H1 (cell line): Measurements from ENCODE around the gene PXDC1. TPM values are rescaled to one million over a fixed set of nuclear protein-coding genes. Genes with fewer than 3 reads are reported as not detected.

Experiments used
- CTCF ChIA-PET: fragments of 300-600 bp; sonication (Branson Sonifier 250); formaldehyde crosslinking; loops from one replicate; lab custom pipeline; 2021; ENCODE audit not compliant: partially characterized antibody; lab: Charles Lee
- POLR2A ChIA-PET: fragments of 300-600 bp; sonication (Branson Sonifier 250); formaldehyde crosslinking; loops from one replicate; lab custom pipeline; 2021; ENCODE audit warnings: inconsistent platforms; ENCODE audit not compliant: partially characterized antibody; lab: Charles Lee
- DNase-seq, 2 experiments: peaks; one replicate each; pipeline versions ENCODE4 v3.0.0 to v3.0.0-alpha.2; 2010 to 2022; ENCODE audit warnings: low spot score in 2 of 2, low read depth in 1 of 2, mixed read lengths in 1 of 2
- FAIRE-seq: peaks from 2 replicates; lab custom pipeline; 2011; peaks lifted over from hg19 to GRCh38; lab: Jason Lieb, UNC
- H2AFZ ChIP-seq: 2 replicates; pipeline ENCODE4 v1.8.1; 2012; ENCODE audit warnings: low read length, inconsistent platforms
- H2AK5ac ChIP-seq: 2 replicates; pipeline ENCODE4 v1.6.1; 2013; ENCODE audit warnings: low read depth, low read length
- H2BK120ac ChIP-seq: replicated peaks from 2 replicates; pipeline ENCODE3; 2013; ENCODE audit warnings: low read depth, low read length, inconsistent platforms
- H2BK12ac ChIP-seq: 2 replicates; pipeline ENCODE4 v1.6.1; 2013; ENCODE audit warnings: low read depth, low read length
- H2BK15ac ChIP-seq: 2 replicates; pipeline ENCODE4 v1.6.1; 2013; ENCODE audit warnings: low read length
- H2BK20ac ChIP-seq: 2 replicates; pipeline ENCODE4 v1.6.1; 2013; ENCODE audit warnings: low read length
- H2BK5ac ChIP-seq: 2 replicates; pipeline ENCODE4 v1.6.1; 2013; ENCODE audit warnings: low read depth, low read length
- H3K14ac ChIP-seq: 2 replicates; pipeline ENCODE4 v1.6.1; 2013; ENCODE audit warnings: inconsistent platforms; ENCODE audit not compliant: insufficient read length
- H3K18ac ChIP-seq: 2 replicates; pipeline ENCODE4 v1.6.1; 2013; ENCODE audit warnings: low read length; ENCODE audit errors: extremely low read depth
- H3K23ac ChIP-seq: 2 replicates; pipeline ENCODE4 v1.6.1; 2013; ENCODE audit warnings: inconsistent platforms; ENCODE audit not compliant: insufficient read length
- H3K23me2 ChIP-seq: 2 replicates; pipeline ENCODE4 v1.6.1; 2013; ENCODE audit warnings: low read depth, low read length
- H3K27ac ChIP-seq: 2 replicates; pipeline ENCODE4 v1.6.1; 2011; ENCODE audit warnings: low read depth, low read length, inconsistent platforms
- H3K27me3 ChIP-seq, 4 experiments: replicated peaks in 1 of 4; 1 replicate in 1 of 4; 2 replicates in 3 of 4; pipeline versions ENCODE4 v1.6.1 to v1.8.1; 2011 to 2013; ENCODE audit warnings: low read length in 3 of 4, mild to moderate bottlenecking in 3 of 4, inconsistent platforms in 2 of 4, mixed read lengths in 2 of 4, moderate library complexity in 1 of 4; ENCODE audit not compliant: control insufficient read depth in 3 of 4, insufficient read depth in 3 of 4; ENCODE audit errors: extremely low read depth in 1 of 4
- H3K36me3 ChIP-seq, 4 experiments: 2 replicates each; pipeline versions ENCODE4 v1.6.1 to v1.8.1; 2011 to 2013; ENCODE audit warnings: mild to moderate bottlenecking in 4 of 4, low read length in 3 of 4, moderate library complexity in 2 of 4, control low read depth in 1 of 4, inconsistent platforms in 1 of 4; ENCODE audit not compliant: insufficient read depth in 4 of 4, control insufficient read depth in 2 of 4
- H3K4ac ChIP-seq: replicated peaks from 2 replicates; pipeline ENCODE3; 2013; ENCODE audit warnings: low read length, low read depth, mixed read lengths, inconsistent platforms; ENCODE audit not compliant: insufficient read length
- H3K4me1 ChIP-seq, 4 experiments: replicated peaks in 1 of 4; 1 replicate in 1 of 4; 2 replicates in 3 of 4; pipeline versions ENCODE4 v1.6.1 to v1.8.1; 2011 to 2013; ENCODE audit warnings: low read length in 3 of 4, inconsistent platforms in 2 of 4, mixed read lengths in 1 of 4; ENCODE audit not compliant: insufficient read depth in 4 of 4, control insufficient read depth in 3 of 4
- H3K4me2 ChIP-seq, 2 experiments: 2 replicates each; pipeline versions ENCODE4 v1.6.1 to v1.8.1; 2011 to 2013; ENCODE audit warnings: low read depth in 2 of 2, low read length in 2 of 2, control low read depth in 1 of 2, inconsistent platforms in 1 of 2, mild to moderate bottlenecking in 1 of 2; ENCODE audit not compliant: insufficient read depth in 1 of 2
- H3K4me3 ChIP-seq, 4 experiments: fragments of 200-600, 300-600 bp in 1 of 4; sonication (generic), shearing (Covaris generic), sonication (Bioruptor Twin) in 1 of 4; 2 replicates each; pipeline versions ENCODE4 v1.5.1 to v1.8.1; 2011 to 2016; ENCODE audit warnings: low read length in 4 of 4, low read depth in 3 of 4, control low read depth in 2 of 4, inconsistent platforms in 2 of 4, mild to moderate bottlenecking in 2 of 4, mixed read lengths in 1 of 4, moderate library complexity in 1 of 4; ENCODE audit not compliant: insufficient read depth in 2 of 4; ENCODE audit errors: extremely low read depth in 1 of 4
- H3K56ac ChIP-seq: replicated peaks from 2 replicates; pipeline ENCODE3; 2013; ENCODE audit warnings: low read depth, mild to moderate bottlenecking, mixed read lengths, low read length, inconsistent platforms; ENCODE audit not compliant: insufficient read length
- H3K79me1 ChIP-seq: 2 replicates; pipeline ENCODE4 v1.6.1; 2013; ENCODE audit warnings: low read depth, low read length, control low read depth
- H3K79me2 ChIP-seq, 2 experiments: 2 replicates each; pipeline versions ENCODE4 v1.6.1 to v1.8.1; 2012 to 2013; ENCODE audit warnings: low read length in 2 of 2, mild to moderate bottlenecking in 2 of 2, inconsistent platforms in 1 of 2; ENCODE audit not compliant: insufficient read depth in 2 of 2, control insufficient read depth in 1 of 2
- H3K9ac ChIP-seq, 4 experiments: replicated peaks in 1 of 4; 1 replicate in 1 of 4; 2 replicates in 3 of 4; pipeline versions ENCODE4 v1.6.1 to v1.8.1; 2011 to 2013; ENCODE audit warnings: low read depth in 3 of 4, low read length in 3 of 4, control low read depth in 2 of 4, mild to moderate bottlenecking in 2 of 4, moderate library complexity in 2 of 4, inconsistent platforms in 1 of 4; ENCODE audit errors: extremely low read depth in 1 of 4
- H3K9me3 ChIP-seq, 2 experiments: 2 replicates each; pipeline versions ENCODE4 v1.6.1 to v1.8.1; 2012 to 2013; ENCODE audit warnings: mild to moderate bottlenecking in 2 of 2, moderate library complexity in 2 of 2, control low read depth in 1 of 2, inconsistent platforms in 1 of 2, low read depth in 1 of 2, low read length in 1 of 2, mixed read lengths in 1 of 2; ENCODE audit not compliant: insufficient read depth in 2 of 2
- H4K20me1 ChIP-seq, 2 experiments: replicated peaks in 1 of 2; 2 replicates each; pipeline versions ENCODE3 to v1.8.1; 2011 to 2013; ENCODE audit warnings: inconsistent platforms in 2 of 2, low read length in 2 of 2, mild to moderate bottlenecking in 1 of 2; ENCODE audit not compliant: insufficient read depth in 2 of 2, control insufficient read depth in 1 of 2
- H4K5ac ChIP-seq: 2 replicates; pipeline ENCODE4 v1.6.1; 2013; ENCODE audit warnings: low read length, low read depth, mixed read lengths, inconsistent platforms; ENCODE audit not compliant: insufficient read length
- H4K8ac ChIP-seq: 2 replicates; pipeline ENCODE4 v1.8.0; 2013; ENCODE audit warnings: mild to moderate bottlenecking, moderate library complexity, low read length, inconsistent platforms; ENCODE audit not compliant: insufficient read depth; ENCODE audit errors: extremely low read depth
- H4K91ac ChIP-seq: replicated peaks from 2 replicates; pipeline ENCODE3; 2013; ENCODE audit warnings: low read length, mixed read lengths, inconsistent platforms; ENCODE audit not compliant: insufficient read length
- CHD2 ChIP-seq: IDR thresholded peaks from 2 replicates; pipeline ENCODE4 v1.6.1; 2012; ENCODE audit warnings: low read length, improper control_type of control experiment
- CREB1 ChIP-seq: IDR thresholded peaks from 2 replicates; pipeline ENCODE4 v1.6.1; 2012; ENCODE audit warnings: inconsistent platforms
- KDM1A ChIP-seq: fragments of 200-600, 300-600 bp; sonication (generic); IDR thresholded peaks from 2 replicates; pipeline ENCODE4 v1.7.1; 2016; ENCODE audit warnings: mild to moderate bottlenecking, low read length, borderline replicate concordance
- KDM5A ChIP-seq: fragments of 200-600 bp; IDR thresholded peaks from 2 replicates; pipeline ENCODE4 v1.7.1; 2012; ENCODE audit warnings: mild to moderate bottlenecking, low read length, inconsistent platforms, mixed read lengths
- NANOG ChIP-seq: IDR thresholded peaks from 2 replicates; pipeline ENCODE4 v1.6.1; 2011; ENCODE audit warnings: low read length, low read depth, mild to moderate bottlenecking, inconsistent platforms; ENCODE audit not compliant: insufficient read depth, poor library complexity, severe bottlenecking
- POLR2AphosphoS5 ChIP-seq: IDR thresholded peaks from 2 replicates; pipeline ENCODE4 v1.6.1; 2011; ENCODE audit warnings: low read depth, low read length
- RAD21 ChIP-seq, 2 experiments: IDR thresholded peaks in 1 of 2; conservative IDR thresholded peaks in 1 of 2; 2 replicates each; pipeline ENCODE4 v1.6.1; 2011; ENCODE audit warnings: low read depth in 2 of 2, low read length in 2 of 2, improper control_type of control experiment in 1 of 2, inconsistent platforms in 1 of 2, mild to moderate bottlenecking in 1 of 2, moderate library complexity in 1 of 2
- RFX5 ChIP-seq: IDR thresholded peaks from 2 replicates; pipeline ENCODE4 v1.6.1; 2011; ENCODE audit warnings: low read depth, low read length, improper control_type of control experiment, borderline replicate concordance
- SP2 ChIP-seq: IDR thresholded peaks from 2 replicates; pipeline ENCODE4 v1.6.1; 2012; ENCODE audit warnings: mild to moderate bottlenecking, low read length, inconsistent platforms
- TBP ChIP-seq: IDR thresholded peaks from 2 replicates; pipeline ENCODE4 v1.6.1; 2011; ENCODE audit warnings: low read depth, low read length, improper control_type of control experiment
- YY1 ChIP-seq: IDR thresholded peaks from 2 replicates; pipeline ENCODE4 v1.6.1; 2011; ENCODE audit warnings: low read depth, mild to moderate bottlenecking, low read length
- WGBS, 2 experiments: shearing (Covaris generic) in 1 of 2; methylation state at CpG; one replicate each; pipeline versions ENCODE4 v1.1.6 to v1.1.7; 2013 to 2015; ENCODE audit warnings: low lambda C conversion rate in 2 of 2, mixed read lengths in 2 of 2, inconsistent platforms in 1 of 2, low coverage in 1 of 2, missing lambda C conversion rate in 1 of 2; ENCODE audit not compliant: insufficient replicate concordance in 2 of 2, insufficient coverage in 1 of 2, insufficient read length in 1 of 2; ENCODE audit errors: extremely low coverage in 1 of 2, missing lambda C conversion rate in 1 of 2; 5-methylcytosine and 5-hydroxymethylcytosine counted together
- polyA plus RNA-seq, 7 experiments: library from polyadenylated mRNA; depleted of rRNA in 3 of 7; stranded (reverse) in 5 of 7; unstranded in 2 of 7; fragments of >200 nt in 5 of 7; fragments of 200-250 nt in 2 of 7; gene quantifications; 1 replicate in 5 of 7; 2 replicates in 1 of 7; 4 replicates in 1 of 7; pipeline versions ENCODE4 v1.2.1 to v1.2.3, GENCODE V29; 2011 to 2013; ENCODE audit warnings: missing spikeins in 2 of 7, mixed read lengths in 2 of 7
- total RNA-seq: library from RNA; stranded (reverse); fragmentation: NEBNext Ultra II Directional; extraction: Animal tissue kit (Norgen Biotek cat#: 25700); gene quantifications from 2 replicates; pipeline ENCODE4 v1.2.1, GENCODE V29; 2021

PXDC1 gene
- total and polyA plus RNA-seq, 2 of the 8 experiments (the other 6 are each of a cell fraction or from before 2014, with no cell fraction given), result 1.7 to 2.0 TPM

DNA sequence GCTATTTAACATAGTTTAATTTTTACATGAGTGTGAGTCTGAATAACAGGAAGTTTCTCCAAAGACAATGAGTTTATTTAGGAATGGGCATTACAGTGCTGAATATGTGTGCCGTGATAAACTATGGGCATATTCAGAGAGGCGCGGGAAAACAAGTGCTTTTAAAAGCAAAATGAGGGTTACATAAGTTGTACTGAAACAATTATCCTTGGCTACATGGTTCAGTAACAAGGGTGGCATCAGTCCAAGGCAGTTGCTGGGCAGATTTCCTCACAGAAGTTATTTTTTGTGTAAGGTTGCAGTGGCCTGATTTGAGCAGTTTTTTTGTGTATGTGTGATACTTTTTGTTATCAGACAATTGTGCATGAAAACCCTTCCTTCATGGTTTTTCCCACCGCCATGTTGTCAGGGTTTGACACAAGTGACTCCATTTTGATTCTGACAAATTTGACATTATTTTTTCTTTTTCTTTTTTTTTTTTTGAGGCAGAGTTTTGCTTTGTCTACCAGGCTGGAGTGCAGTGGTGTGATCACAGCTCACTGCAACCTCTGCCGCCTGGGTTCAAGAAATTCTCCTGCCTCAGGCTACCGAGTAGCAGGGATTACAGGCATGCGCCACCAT, 22.3 kb upstream of the PXDC1 start:
- no peak overlapping the region for H2AK5ac ChIP-seq
- H3K14ac ChIP-seq, result no peak overlapping the region
- no peaks in the 10 kb centered on the region for H3K79me1 ChIP-seq
- peaks cover 0 to 5% of the 10 kb centered on the region in 2 experiments for H4K20me1 ChIP-seq
- no peaks in the 10 kb centered on the region for H3K79me2 ChIP-seq
- TF ChIP-seq CHD2 (no peak), NANOG (no peak), RAD21 (IDR thresholded peaks at IDR 0.05 in 1 of 2, conservative IDR thresholded peaks at IDR 0.05 in 1 of 2; ENCODE audit: low read depth in 2 of 2, low read length in 2 of 2) (no peak), YY1 (no peak), TBP (no peak), KDM5A (no peak), POLR2AphosphoS5 (no peak), SP2 (no peak), CREB1 (no peak), RFX5 (no peak), KDM1A (no peak)
- no peak overlapping the region for H2BK5ac ChIP-seq
- no peak overlapping the region for H3K4ac ChIP-seq
- no peak overlapping the region for H3K23ac ChIP-seq
- no peak overlapping the region for H3K4me3 ChIP-seq
- peaks cover 2 to 3% (median 3%) of the 10 kb centered on the region in 4 experiments; a peak in 5 of 7 replicates for H3K4me1 ChIP-seq
- ChIA-PET POLR2A (no interaction called here), CTCF (interaction anchor here (2.1 kb wide), 1 partner anchor 17 kb away, joined by 6 read pairs; no protein-coding TSS in a partner anchor)
- no peak overlapping the region for H3K27ac ChIP-seq
- no peak overlapping the region for H2AFZ ChIP-seq
- H3K27me3 ChIP-seq, result no peaks in the 10 kb centered on the region; a peak in 1 of 7 replicates
- H2BK12ac ChIP-seq, result no peak overlapping the region
- no peaks in the 10 kb centered on the region; a peak in 1 of 8 replicates for H3K36me3 ChIP-seq
- H3K56ac ChIP-seq, result no peak overlapping the region
- H3K9me3 ChIP-seq, result no peaks in the 10 kb centered on the region
- no peak overlapping the region for H2BK20ac ChIP-seq
- DNase-seq (no peak), FAIRE-seq (no peak)
- no peak overlapping the region for H3K4me2 ChIP-seq
- 94% methylated on average over 7 of the region's 7 CpGs; no CpG with 5 or more reads in 1 of the 2 experiments for WGBS, 2 experiments
- H4K5ac ChIP-seq, result no peak overlapping the region
- H4K8ac ChIP-seq, result no peak overlapping the region
- H3K9ac ChIP-seq, result no peak overlapping the region
- H3K23me2 ChIP-seq, result peaks cover 5% of the 10 kb centered on the region; the same call in 1 of the 2 replicates
- H3K18ac ChIP-seq, result no peak overlapping the region
- no peak overlapping the region for H2BK120ac ChIP-seq
- no peak overlapping the region for H2BK15ac ChIP-seq
- no peak overlapping the region for H4K91ac ChIP-seq
